OCI-LY7 (cell line): ENCODE measurements around the gene TMEM213. TPM values are rescaled to one million over a fixed set of nuclear protein-coding genes. Genes with fewer than 3 reads are reported as not detected.

Source experiments
- BruUV-seq: library from RNA; stranded (reverse); fragments of 400-500 nt; replicated peaks from 2 replicates; lab custom pipeline; 2021; lab: Mats Ljungman, UMichigan
- CTCF ChIA-PET: fragments of 300-600 bp; sonication (Branson Sonifier 250); formaldehyde crosslinking; loops from one replicate; lab custom pipeline; 2022; ENCODE audit warnings: antibody characterized with exemption; ENCODE audit not compliant: unreplicated experiment; lab: Charles Lee
- POLR2A ChIA-PET: fragments of 300-600 bp; sonication (Branson Sonifier 250); formaldehyde crosslinking; loops from one replicate; lab custom pipeline; 2022; ENCODE audit warnings: antibody characterized with exemption; lab: Charles Lee
- DNase-seq: peaks from one replicate; pipeline ENCODE4 v3.0.0-alpha.2; 2015; ENCODE audit warnings: low spot score
- H2AFZ ChIP-seq: fragments of 200-600 bp; sonication (generic), shearing (Covaris generic); 2 replicates; pipeline ENCODE4 v1.6.1; 2014; ENCODE audit warnings: mild to moderate bottlenecking, antibody characterized with exemption, low read length, moderate library complexity
- H3K27ac ChIP-seq: fragments of 200-600 bp; sonication (generic); 2 replicates; pipeline ENCODE4 v1.5.1; 2014; ENCODE audit warnings: mixed run types, low read depth, mild to moderate bottlenecking, moderate library complexity, low read length, inconsistent platforms; ENCODE audit not compliant: poor library complexity, severe bottlenecking
- H3K36me3 ChIP-seq: fragments of 200-600 bp; sonication (generic); 2 replicates; pipeline ENCODE4 v1.6.1; 2014; ENCODE audit warnings: mild to moderate bottlenecking, antibody characterized with exemption, low read length, moderate library complexity, mixed read lengths; ENCODE audit not compliant: insufficient read depth
- H3K4me1 ChIP-seq: fragments of 200-600 bp; sonication (generic); 2 replicates; pipeline ENCODE4 v1.5.1; 2014; ENCODE audit warnings: mild to moderate bottlenecking, low read length; ENCODE audit not compliant: insufficient read depth, poor library complexity, severe bottlenecking
- H3K4me2 ChIP-seq: fragments of 200-600 bp; sonication (generic); 2 replicates; pipeline ENCODE4 v1.6.1; 2014; ENCODE audit warnings: mild to moderate bottlenecking, low read length
- H3K4me3 ChIP-seq: fragments of 200-600 bp; sonication (generic); 2 replicates; pipeline ENCODE4 v1.5.1; 2014; ENCODE audit warnings: mild to moderate bottlenecking, low read depth, low read length; ENCODE audit not compliant: poor library complexity, severe bottlenecking
- H3K79me2 ChIP-seq: fragments of 200-600 bp; sonication (generic); 2 replicates; pipeline ENCODE4 v1.6.1; 2016; ENCODE audit warnings: low read depth, mild to moderate bottlenecking, low read length, moderate library complexity, mixed read lengths; ENCODE audit not compliant: insufficient read depth
- H3K9me2 ChIP-seq: fragments of 200-600 bp; sonication (generic); 2 replicates; pipeline ENCODE4 v1.6.1; 2016; ENCODE audit warnings: mild to moderate bottlenecking, low read length, mixed read lengths; ENCODE audit not compliant: insufficient read depth
- H3K9me3 ChIP-seq: fragments of 200-600 bp; sonication (generic); 2 replicates; pipeline ENCODE4 v1.6.1; 2014; ENCODE audit warnings: mild to moderate bottlenecking, mixed run types, low read length, mixed read lengths
- H4K20me1 ChIP-seq: fragments of 200-600 bp; sonication (generic); 2 replicates; pipeline ENCODE4 v1.6.1; 2014; ENCODE audit warnings: mild to moderate bottlenecking, antibody characterized with exemption, low read length, moderate library complexity, mixed read lengths; ENCODE audit not compliant: insufficient read depth
- CTCF ChIP-seq: fragments of 200-600 bp; sonication (generic); conservative IDR thresholded peaks from 2 replicates; pipeline ENCODE4 v1.5.1; 2014; ENCODE audit warnings: mild to moderate bottlenecking, antibody characterized with exemption, low read length, moderate library complexity, mixed read lengths
- EZH2phosphoT487 ChIP-seq: fragments of 200-600 bp; sonication (generic); IDR thresholded peaks from 2 replicates; pipeline ENCODE4 v1.6.1; 2018; ENCODE audit warnings: low read depth, borderline replicate concordance, mild to moderate bottlenecking, mixed run types, antibody characterized with exemption, low read length, moderate library complexity, mixed read lengths
- intact Hi-C: fragments of 100-400 bp; cut with micrococcal nuclease; formaldehyde crosslinking; loops from one replicate; pipeline ENCODE4 v1.10.0; 2022; ENCODE audit not compliant: unreplicated experiment
- total RNA-seq, 2 experiments: library from RNA; depleted of rRNA in 1 of 2; stranded (reverse); fragments of >200 nt in 1 of 2; shearing (Covaris generic) in 1 of 2; gene quantifications; 2 replicates each; pipeline ENCODE4 v1.2.3, GENCODE V29; 2014 to 2022

The TMEM213 gene
- total RNA-seq, 2 experiments from 2014 or later, result not detected

- no peaks in the 10 kb centered on the region for H4K20me1 ChIP-seq
- H3K9me3 ChIP-seq, result no peaks in the 10 kb centered on the region
- H3K4me2 ChIP-seq, result no peak overlapping the region
- intact Hi-C loops, result no loop called here
- H3K9me2 ChIP-seq, result no peaks in the 10 kb centered on the region
- no peak for TF ChIP-seq EZH2phosphoT487
- no peak for TF ChIP-seq CTCF
- ChIA-PET POLR2A (no interaction called here), CTCF (no interaction called here)
- no peak overlapping the region for H3K4me3 ChIP-seq
- H3K4me1 ChIP-seq, result no peaks in the 10 kb centered on the region
- H2AFZ ChIP-seq, result no peak overlapping the region
- no peak overlapping the region for H3K27ac ChIP-seq
- H3K36me3 ChIP-seq, result no peaks in the 10 kb centered on the region
- BruUV-seq, result no TSS peak
- no peaks in the 10 kb centered on the region for H3K79me2 ChIP-seq
- DNase-seq, result no peak
Measured at GRCh38 chr7:138853448-138853847, 55.7 kb downstream of the TMEM213 start.

- no peak overlapping the region for H2AFZ ChIP-seq
- H3K9me3 ChIP-seq, result no peaks in the 10 kb centered on the region
- no peak overlapping the region for H3K27ac ChIP-seq
- H4K20me1 ChIP-seq, result no peaks in the 10 kb centered on the region
- intact Hi-C loops, result no loop called here
- BruUV-seq, result no TSS peak
- TF ChIP-seq EZH2phosphoT487 (no peak), CTCF (no peak)
- ChIA-PET CTCF (no interaction called here), POLR2A (no interaction called here)
- no peak overlapping the region for H3K4me2 ChIP-seq
- no peak overlapping the region for H3K4me3 ChIP-seq
- DNase-seq, result no peak
- H3K79me2 ChIP-seq, result no peaks in the 10 kb centered on the region
- H3K4me1 ChIP-seq, result no peaks in the 10 kb centered on the region
- H3K9me2 ChIP-seq, result no peaks in the 10 kb centered on the region
- no peaks in the 10 kb centered on the region for H3K36me3 ChIP-seq
Measured at GRCh38 chr7:138854115-138854645, 56.4 kb downstream of the TMEM213 start.

- Histone ChIP-seq H3K4me1 (no peaks in the 10 kb centered on the region), H3K36me3 (no peaks in the 10 kb centered on the region), H3K79me2 (no peaks in the 10 kb centered on the region), H3K9me2 (no peaks in the 10 kb centered on the region), H3K9me3 (no peaks in the 10 kb centered on the region), H3K4me3 (no peak overlapping the region), H4K20me1 (no peaks in the 10 kb centered on the region), H2AFZ (no peak overlapping the region), H3K4me2 (no peak overlapping the region), H3K27ac (no peak overlapping the region)
- TF ChIP-seq CTCF (no peak), EZH2phosphoT487 (no peak)
- no TSS peak for BruUV-seq
- DNase-seq, result no peak
- POLR2A ChIA-PET, result interaction anchor here (0.5 to 0.8 kb wide), 2 partner anchors 28 to 447 kb away, joined by 3 read pairs; no protein-coding TSS in a partner anchor
- CTCF ChIA-PET, result no interaction called here
- intact Hi-C loops, result no loop called here
Measured at GRCh38 chr7:138857728-138858127, 59.9 kb downstream of the TMEM213 start.
